ENCODE results near the gene ZNF609.

DNA sequence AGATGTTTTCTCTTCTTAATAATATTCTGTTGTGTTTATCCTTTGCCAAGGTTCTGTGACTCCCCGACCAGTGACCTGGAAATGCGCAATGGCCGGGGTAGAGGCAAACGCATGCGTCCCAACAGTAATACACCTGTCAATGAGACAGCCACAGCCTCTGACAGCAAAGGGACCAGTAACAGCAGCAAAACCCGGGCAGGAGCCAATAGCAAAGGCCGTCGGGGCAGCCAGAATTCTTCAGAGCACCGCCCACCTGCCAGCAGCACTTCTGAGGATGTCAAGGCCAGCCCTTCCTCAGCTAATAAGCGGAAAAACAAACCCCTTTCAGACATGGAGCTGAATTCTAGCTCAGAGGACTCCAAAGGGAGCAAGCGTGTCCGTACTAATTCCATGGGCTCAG, 213.5 kb downstream of the ZNF609 start:
- TF ChIP-seq POLR2AphosphoS5 (IDR thresholded peaks at IDR 0.05; ENCODE audit: low read depth, low read length) = no peak
- no peak for TF ChIP-seq POLR2A (IDR thresholded peaks at IDR 0.05; ENCODE audit: low read depth, low read length)
- no peak for TF ChIP-seq TAF1 (IDR thresholded peaks at IDR 0.05; ENCODE audit: borderline replicate concordance, low read depth, low read length)

Data from GM12892 (cell line).